CD4-positive, alpha-beta T cell treated with Interleukin-12 subunit alpha and Interleukin-12 subunit beta, for 1 hour (primary cell): ENCODE data around the gene NSG1.
"Not testable (repeated sequence)": the region's sequence is repeated elsewhere in the genome, so short reads cannot be mapped to it uniquely, and the experiment has no call there.

ENCODE experiments used
- DNase-seq: peaks from one replicate; pipeline ENCODE4 v3.0.0-alpha.2; 2020

The NSG1 gene

DNA sequence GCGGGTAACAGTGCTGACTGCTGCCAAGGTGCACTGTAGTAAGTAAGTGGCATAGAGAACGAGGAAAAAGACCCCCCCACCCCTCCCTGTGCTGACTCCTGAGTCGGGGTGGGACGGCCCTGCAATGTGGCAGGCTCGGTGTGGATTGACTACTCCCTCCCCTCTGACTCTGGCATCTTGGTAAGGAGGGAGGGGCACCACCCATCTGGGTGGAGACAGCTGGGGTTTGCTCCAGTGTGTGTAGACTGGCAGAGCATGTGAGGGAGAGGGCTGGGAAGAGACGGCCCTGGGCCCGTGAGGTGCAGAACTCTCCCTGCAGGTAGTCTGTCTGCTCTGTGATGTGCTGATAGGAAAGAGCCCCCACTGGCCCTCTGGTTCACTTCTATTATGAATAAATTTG is 31.0 kb downstream of the NSG1 start:
- no peak for DNase-seq

DNA sequence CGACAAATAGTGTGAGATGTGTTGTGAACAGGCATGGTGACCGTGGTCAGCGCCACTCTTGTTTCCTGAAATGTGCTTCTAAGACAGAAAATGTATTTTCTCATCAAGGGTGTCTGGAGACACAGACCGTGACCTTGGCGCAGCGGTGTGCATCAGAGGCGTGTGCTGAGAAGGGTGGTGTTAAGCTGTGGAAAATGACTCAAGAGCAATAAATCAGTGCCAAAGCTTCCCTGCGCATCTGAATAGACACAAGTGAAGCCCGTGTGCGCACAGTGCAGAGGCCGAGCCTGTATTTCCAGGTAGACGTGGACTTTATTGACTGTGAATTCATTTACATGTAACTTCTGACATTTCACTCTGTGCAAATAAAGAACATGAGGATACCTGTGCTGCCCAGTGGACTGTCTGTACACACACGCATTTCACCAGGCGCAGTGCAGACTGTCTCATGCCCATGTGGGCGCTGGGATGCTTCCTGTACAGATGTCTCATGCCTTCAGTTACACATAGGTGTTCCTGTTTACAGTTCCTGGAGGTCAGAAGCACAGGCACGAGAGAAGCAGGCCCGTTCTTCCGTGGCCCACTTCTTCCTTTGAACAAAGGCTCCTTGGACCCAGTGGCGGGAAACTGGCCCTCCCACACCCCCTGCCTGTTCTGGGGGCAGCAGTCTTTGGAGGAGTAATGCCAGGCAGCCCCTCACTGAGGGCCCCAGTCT is 31.9 kb downstream of the NSG1 start:
- no peak for DNase-seq

DNA sequence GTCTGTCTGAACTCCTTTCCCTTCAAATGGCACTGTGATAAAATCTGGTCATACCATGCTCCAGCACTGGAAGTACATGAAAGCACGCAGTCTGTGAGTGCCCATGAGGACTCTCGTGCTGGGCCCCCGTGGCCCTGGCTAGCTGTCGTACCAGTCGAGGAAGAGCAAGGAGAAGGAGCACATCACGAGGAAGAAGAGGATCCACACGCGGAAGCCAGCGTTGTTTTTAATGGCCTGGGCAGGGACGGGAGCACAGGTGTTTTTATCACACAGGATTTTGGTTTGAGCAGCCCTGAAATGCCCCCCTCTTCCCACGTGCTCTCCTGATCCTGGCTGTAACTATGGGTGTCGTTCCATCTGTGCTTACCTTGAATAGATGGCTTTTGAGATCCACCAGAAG is 33.0 kb downstream of the NSG1 start:
- no peak for DNase-seq

DNA sequence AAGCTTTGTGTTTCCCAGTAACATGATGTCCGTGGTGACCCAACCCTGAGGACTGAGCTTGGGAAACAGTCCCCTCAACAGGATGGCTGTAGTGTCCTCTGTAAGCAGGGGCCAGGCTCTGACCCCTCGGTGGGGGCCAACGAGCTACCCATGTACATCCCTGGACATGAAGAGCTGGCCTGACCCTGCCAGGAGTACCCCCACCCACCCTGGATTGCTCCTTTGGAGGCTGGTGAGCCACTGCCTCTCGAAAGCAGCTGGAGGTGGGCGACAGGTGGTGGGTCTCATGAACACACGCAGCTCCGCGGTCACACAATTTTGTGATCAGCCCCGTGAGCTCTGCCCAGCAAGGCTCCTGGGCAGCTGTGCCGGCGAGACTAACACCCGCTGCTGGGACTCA is 33.5 kb downstream of the NSG1 start:
- no peak for DNase-seq

DNA sequence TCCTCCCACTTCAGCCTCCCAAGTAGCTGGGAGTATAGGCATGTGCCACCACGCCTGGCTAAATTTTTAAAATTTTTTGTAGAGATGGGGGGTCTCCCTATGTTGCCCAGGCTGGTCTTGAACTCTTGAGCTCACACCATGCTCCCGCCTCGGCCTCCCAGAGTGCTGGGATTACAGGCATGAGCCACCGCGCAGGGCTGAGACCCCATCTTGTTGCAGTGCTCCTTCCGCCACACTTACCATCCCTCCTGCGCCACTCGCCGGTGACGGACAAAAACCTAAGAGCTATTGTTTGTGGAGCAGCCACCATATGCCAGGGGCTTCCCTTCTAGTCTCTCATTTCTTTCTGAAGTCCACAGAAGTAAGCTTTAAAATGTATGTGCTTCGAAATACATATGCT is 34.5 kb downstream of the NSG1 start:
- DNase-seq, result no peak

DNA sequence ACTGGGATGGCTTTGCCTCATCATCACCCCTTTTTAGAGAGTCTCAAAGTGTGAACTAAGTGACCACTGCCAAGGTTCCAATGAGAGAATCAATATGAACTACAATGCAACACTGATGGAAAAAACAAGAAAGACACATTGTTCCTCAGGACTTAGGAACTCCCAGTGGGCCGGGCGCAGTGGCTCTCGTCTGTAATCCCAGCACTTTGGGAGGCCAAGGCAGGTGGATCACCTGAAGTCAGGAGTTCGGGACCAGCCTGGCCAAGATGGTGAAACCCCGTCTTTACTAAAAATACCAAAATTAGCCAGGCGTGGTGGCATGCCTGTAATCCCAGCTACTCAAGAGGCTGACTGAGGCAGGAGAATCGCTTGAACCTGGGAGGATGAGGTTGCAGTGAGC is 35.2 kb downstream of the NSG1 start:
- DNase-seq, result not testable (repeated sequence)

DNA sequence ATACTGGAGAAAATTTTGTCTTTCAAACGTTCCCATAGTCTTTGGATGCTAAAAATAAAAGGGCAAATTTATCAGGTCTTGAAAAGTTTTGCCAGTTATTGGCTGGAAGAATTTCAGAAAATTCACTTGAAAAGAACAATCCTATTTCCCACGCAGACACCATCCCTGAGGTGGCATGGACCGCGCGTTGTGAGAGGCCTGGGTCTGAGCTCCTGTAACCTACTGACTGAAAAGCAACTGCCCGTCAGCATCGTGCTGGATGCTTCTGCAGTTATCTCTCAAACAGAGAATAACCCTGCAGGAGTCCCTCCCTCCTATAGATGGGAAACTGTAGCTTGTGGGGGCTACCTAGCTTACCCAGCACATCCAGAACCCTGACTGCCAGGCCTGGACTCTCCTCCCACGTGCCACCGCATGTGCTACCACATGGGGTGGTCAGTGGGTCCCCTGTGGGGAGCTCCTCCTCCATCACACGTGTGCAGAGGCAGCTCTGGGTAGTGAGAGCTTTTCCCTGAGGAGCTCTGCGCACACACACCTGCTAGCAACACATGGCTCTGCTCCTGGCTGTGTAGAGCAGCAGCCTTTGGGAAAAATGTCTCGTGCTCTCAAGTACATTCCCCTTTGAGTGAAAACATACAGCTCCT is 36.1 kb downstream of the NSG1 start:
- no peak for DNase-seq

DNA sequence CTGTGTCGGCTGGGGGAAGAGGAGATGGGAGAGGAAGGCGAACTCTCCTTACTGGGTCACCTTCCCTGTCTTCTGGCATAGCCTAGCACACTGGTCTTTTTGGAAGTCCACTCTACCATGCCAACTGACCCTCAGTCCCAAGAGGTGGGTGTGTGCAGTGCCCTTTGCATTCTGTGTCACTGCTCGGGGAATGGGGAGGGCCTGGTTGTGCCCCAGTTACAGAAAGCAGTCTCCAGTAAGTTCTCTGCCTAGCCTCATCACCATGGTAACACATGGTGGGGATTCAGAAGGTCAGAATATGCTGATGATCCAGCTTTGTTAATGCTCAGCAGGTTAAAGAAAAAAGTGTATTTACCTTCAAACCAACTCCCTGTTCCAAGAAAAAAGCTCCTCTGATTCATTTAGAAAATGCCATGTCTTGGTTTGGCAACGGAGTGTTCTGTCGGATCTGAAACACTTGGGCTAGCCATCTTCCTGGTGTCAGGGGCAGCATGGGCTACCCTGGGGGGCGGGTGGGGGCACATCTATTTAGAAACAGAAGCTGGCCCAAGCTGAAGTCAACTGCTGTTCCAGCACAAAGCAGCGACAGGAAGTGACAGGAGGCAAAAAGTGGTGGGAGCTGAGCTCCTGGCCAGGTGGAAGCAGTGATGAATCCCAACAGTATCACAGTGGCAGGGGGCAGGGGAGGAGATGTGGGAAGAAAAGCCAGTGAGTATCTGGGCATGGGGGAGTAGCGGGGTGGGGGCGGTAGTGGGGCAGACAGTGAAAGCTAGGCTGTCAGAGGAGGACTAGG is 37.0 kb downstream of the NSG1 start:
- DNase-seq, result no peak

DNA sequence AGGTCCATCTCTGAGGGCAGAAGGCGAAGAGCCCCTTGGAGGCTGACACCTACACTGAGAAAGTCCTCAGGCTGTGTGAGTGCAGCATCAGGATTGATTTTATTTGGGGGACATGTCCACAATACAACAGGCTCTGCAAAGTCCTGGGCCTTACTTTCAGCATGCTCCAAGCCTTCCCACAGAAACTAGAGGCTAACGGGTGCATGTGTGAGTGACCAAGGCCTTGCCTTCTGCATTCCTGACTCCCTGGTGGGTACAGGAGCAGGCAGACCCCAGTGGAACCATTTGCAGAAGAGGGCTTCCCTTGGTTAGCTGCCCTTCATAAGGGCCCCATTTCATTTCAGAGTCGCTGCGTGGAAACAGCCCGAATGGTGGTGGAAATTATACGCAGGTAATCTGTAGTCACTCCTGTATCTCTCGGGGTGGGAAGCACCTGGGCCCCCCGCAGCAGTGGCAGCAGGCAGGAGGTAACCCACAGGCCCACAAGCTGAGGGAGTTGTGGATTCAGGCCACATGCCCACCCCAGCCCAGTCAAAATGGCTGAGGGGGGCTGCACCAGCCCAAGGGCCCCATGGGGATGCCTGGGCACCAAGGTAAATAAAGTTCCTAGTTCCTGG is 37.7 kb downstream of the NSG1 start:
- DNase-seq, result no peak

DNA sequence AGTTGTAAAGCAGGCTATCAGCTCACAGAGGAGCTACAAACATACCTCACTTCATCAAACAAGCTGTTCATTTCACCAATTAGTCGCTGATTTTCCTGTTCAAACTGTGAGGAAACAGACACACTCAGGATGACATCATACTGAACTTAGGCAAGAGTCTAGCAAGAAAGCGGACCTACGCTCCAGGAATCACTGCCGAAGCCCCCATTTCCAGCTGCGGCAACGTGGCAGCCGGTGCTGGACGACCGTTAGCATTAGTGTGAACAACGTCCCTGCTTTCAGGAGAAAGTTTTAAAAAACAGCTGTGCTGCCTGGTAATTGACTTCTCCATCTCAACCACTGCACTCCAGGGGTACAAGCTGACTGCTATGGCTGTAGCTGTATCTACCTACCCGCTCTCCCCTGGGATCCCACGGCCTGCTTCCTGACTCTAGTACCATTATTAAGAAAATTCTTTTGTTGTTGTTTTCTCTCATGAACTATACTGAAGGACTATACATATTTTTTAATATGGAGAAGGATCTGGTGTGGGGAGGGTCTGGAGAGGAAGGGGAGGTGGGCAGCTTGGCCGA is 38.3 kb downstream of the NSG1 start:
- no peak for DNase-seq

DNA sequence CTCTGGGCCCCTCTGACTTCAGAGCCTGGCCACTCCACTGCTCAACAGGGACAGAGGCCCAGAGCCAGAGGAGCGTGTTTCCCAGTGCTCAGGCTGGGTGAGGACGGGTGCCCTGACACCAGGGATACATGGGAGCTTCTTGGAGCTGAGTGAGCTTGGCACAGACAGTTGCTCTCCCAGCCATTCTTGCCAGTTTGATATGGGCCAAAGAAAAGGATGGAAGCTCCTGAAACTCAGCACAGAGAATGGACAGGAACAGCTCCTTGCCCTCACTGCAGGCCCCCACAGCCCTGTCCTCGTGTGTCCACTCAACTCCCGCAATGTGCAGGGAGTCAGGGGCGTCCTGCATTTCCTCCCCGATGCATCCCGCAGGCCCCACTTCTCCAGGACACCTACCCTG is 38.8 kb downstream of the NSG1 start:
- no peak for DNase-seq

DNA sequence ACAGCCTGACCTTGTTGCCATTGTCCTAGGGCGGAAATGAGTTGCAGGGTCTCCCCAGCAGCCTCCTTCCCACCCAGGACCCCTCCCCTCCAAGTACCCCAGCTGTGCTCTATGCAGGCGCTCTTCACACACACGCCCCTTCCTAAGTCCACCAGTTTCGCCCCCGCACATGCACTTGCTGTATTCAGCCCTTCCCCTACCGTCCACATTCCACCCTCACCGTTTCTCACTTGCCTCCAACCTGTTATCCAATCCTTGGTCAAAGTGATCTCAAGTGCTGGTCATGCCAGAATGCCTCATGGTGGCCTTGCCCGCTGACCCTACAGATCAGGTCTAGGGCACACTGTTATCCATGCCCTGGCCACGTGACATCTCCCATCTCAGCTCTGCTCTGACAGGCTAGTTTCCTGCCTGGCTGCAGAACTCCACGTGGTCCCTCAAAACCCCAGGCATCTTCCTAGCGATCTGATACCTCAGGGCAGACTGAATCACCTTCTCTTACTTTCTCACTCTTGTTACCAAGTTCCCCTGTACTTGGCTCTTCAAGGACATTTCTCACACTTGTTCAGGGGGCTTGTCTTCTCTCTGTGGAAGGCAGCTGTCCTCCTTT is 39.7 kb downstream of the NSG1 start:
- DNase-seq, result no peak

DNA sequence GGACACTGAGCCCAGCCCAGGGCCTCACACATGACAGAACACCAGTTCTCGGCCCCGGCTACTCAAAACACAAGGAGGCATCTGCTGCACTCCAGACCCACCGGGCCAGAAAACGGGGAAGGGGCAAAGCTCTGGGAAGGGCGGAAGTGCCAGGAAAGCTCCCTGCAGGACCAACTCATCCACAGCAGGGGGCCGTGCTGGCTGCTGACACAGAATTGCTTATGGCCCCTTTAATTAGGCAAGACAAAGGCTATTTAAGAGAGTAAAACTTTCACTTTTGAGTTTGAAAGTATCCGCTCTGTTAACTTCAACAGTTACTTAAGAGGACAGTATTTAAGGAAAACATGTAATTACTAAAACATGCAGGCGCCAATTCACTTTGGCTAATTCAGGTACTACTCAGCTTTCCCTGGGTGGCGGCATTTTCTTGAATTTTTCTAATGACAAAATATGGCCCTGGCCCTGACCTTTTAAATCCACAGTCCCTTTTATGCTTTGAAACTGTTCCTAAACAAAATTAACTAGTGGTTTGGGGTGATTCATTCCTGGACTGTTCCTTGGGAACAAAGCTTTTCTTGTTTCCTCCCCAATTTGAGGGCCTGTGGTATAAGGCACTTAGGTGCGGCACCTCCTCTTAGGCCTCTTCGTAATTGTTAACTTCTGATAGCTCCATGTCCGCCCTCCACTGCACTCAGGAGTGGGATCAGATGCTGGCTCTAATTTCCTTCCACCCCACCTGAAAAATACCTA is 40.4 kb downstream of the NSG1 start:
- no peak for DNase-seq

DNA sequence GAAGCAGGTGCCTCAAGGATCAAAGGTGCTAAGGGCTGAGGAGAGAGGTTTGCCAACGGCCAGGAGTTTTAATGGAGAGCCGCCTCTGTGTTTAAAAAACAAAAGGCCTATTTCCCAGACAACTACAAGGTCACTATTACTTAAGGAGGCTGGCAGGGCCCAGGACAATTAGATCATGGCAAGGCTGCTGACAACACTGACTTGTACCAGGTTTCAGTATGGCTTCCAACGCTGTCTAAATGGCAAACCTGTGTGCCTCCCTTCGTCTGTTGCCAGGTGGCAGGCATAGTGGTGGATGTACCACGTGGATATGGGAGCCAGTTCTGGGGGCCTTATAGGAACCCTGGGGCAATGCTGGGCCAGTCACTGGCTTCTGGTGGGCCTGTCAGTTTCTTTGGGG is 41.0 kb downstream of the NSG1 start:
- no peak for DNase-seq

DNA sequence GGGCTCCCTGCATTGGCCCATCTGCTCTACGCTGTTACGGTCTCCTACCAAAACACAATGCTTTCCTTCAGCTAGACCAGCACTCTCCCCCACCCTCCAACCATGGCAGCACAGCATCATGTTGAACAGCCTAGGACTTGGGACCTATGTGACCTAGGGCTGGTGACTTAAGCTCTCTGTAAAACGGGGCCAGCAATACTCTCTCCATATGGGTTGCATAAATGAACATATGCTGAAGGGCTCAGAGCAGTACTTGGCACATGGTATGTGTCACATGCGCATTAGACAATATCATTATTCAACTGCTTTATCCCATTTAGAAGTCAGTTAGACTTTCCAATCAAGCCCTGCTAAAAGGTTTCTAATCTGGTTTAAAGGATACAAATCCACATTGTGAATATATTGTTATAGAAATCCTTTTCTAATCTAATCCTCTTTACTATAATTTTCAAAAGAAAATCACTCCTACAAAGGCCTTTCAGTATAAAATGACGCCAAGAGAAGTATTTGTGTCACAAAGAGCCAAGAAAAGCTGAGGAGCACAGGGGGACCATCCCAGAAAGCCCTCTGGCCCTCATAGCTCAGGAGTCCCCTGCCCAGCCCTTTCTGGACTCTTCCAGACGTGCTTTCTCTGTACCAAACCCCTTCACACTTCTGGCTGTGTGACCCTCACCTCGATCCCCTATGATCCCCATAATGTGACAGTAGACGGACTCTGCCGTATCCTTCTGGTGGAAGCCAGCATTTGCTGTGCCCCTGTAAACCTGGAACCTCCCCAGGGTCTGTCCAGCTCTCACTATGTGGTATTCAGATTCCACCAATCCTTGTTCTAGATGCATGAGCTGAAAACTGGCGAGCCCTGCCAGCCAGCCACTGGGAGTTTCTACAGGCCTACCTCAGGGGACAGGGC is 42.3 kb downstream of the NSG1 start:
- no peak for DNase-seq

DNA sequence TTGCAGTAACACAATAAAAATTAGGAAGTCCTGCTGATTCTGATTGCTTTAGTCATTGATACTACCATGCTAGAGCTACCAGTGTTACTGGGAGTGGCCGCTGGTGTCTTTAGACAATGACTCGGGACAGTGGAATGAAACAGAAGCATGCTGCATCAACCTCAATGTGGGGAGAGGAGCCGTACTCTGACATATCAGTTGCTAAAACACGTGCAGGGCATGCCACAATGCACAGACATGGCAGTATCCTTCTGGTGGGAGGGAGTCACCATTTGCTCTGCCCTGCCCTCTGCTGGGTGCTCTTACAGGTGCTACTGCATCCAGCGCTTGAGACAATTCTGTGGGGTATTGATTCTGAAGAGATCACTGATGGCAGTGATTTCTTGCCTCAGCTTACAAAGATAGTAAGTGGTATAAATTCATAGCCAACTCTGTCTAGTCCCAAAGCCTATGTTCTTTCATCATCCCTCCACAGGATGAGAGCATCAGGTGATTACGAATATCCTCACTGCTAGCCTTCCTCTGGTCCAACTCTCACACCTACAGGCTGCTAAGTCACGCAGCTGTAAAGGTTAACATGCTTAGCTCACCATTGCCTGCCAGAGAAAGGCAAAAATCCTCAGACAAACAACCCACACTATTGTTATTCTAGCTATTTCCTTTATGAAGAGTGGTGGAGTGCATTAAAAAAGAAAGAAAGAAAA is 43.7 kb downstream of the NSG1 start:
- peak; percentile 55 for DNase-seq

DNA sequence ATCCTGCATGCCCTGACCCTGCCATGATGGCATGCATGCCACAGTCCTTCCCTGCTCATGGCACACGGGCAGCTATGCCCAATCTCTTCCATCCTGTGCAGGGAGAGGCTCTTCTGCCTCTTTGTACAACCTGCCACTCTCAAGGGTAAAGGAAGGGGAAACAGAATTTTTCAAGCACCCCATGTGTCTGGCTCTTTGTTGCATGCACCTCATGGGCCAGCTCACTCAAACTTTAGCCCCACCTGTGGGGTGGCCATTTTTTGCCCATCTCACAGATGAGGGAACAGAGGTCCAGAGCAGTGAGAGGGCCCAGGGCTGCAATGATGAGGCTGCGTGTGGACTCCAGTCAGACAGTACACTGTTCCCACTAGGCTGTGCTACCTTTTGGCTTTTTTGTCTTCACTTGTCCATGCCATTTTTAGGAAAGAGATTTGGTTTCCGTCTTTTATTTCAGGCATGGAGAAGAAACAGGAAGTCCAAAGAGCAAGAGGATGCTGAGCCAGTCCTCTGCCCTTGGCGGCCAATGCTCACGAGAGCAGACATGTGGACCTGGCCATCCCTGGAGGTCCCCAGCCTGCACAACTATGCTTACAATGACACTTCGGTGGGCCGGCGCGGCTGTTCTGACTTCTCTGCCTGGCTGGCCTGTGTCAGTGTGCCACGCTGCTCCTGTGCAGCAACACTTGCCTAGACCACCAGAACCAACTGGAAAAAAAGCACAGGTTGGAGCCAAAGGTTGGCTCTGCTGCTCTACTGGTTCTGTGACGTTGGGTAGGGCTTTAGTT is 45.6 kb downstream of the NSG1 start:
- DNase-seq, result no peak

DNA sequence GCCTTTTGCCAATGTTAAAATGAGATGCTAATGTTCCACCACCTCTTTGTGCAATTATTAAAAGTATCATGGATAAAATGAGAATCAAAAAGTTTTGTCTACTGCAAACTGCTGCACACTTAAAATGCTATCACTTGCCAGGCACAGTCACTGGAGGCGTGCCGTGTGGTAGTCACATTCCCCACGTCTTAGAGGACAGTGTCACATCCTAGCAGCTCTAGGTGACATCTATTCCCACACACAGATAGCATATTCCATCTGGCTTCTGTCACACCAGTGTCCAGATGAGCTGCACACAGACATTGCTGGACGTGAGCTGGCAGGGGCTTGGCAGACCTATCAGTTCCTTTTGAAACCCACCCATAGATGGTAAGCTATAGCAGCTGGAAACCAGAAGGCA is 47.0 kb downstream of the NSG1 start:
- DNase-seq, result no peak

DNA sequence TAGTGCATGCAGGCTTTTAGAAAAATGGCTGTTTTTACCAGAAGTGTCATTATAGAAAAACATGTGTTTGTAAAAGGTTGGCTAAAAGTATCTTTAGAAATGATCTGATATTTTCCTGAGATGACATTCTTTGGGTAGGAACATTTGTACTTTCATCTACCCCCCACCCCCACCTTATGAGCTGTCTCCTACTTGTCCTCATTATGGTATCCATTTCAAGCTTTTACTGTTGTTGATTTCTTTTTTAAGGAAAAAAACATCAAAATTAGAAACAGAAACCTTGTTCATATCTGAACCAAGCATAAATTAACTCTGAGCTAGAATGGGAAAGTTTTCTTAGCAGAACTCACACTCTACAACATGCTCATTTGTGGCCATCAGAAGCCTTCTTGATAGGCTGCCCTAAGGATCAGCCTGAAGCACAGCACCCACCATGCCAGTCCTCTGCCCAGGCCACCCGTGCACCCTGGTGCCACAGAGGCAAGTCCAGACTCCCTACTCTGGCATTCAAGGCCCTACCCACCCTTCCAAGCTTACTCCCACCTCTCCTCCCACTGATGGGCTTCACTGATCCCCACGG is 49.4 kb downstream of the NSG1 start:
- no peak for DNase-seq
